Measurements from ENCODE around the gene TPK1.
"Not testable (repeated sequence)": the region's sequence is repeated elsewhere in the genome, so short reads cannot be mapped to it uniquely, and the experiment has no call there.

The TPK1 gene

GRCh38 chr7:144584726-144585125, 251.1 kb downstream of the TPK1 start:
- H3K4me3 ChIP-seq (ENCODE audit: low read depth, low read length): no peak overlapping the region
- no peak for TF ChIP-seq CTCF (IDR thresholded peaks at IDR 0.05; ENCODE audit: borderline replicate concordance, insufficient read depth, low read depth, low read length)

GRCh38 chr7:144579687-144580086, 256.2 kb downstream of the TPK1 start:
- TF ChIP-seq CTCF (IDR thresholded peaks at IDR 0.05; ENCODE audit: borderline replicate concordance, insufficient read depth, low read depth, low read length): no peak
- no peak overlapping the region for H3K4me3 ChIP-seq (ENCODE audit: low read depth, low read length)

- no peak for TF ChIP-seq CTCF (IDR thresholded peaks at IDR 0.05; ENCODE audit: borderline replicate concordance, insufficient read depth, low read depth, low read length)
- H3K4me3 ChIP-seq (ENCODE audit: low read depth, low read length): no peak overlapping the region
These were observed 260.4 kb downstream of the TPK1 start for GRCh38 chr7:144575456-144575855.

GRCh38 chr7:144574753-144575152, 261.1 kb downstream of the TPK1 start:
- not testable (repeated sequence) for H3K4me3 ChIP-seq (ENCODE audit: low read depth, low read length)

GRCh38 chr7:144568233-144568632, 267.6 kb downstream of the TPK1 start:
- no peak for TF ChIP-seq CTCF (IDR thresholded peaks at IDR 0.05; ENCODE audit: borderline replicate concordance, insufficient read depth, low read depth, low read length)
- no peak overlapping the region for H3K4me3 ChIP-seq (ENCODE audit: low read depth, low read length)

GRCh38 chr7:144565586-144565985, 270.3 kb downstream of the TPK1 start:
- TF ChIP-seq CTCF (IDR thresholded peaks at IDR 0.05; ENCODE audit: borderline replicate concordance, insufficient read depth, low read depth, low read length): no peak
- H3K4me3 ChIP-seq (ENCODE audit: low read depth, low read length): no peak overlapping the region

GRCh38 chr7:144549861-144550260, 286.0 kb downstream of the TPK1 start:
- TF ChIP-seq CTCF (IDR thresholded peaks at IDR 0.05; ENCODE audit: borderline replicate concordance, insufficient read depth, low read depth, low read length): no peak
- H3K4me3 ChIP-seq (ENCODE audit: low read depth, low read length): no peak overlapping the region

- no peak for TF ChIP-seq CTCF (IDR thresholded peaks at IDR 0.05; ENCODE audit: borderline replicate concordance, insufficient read depth, low read depth, low read length)
These were observed 287.3 kb downstream of the TPK1 start for GRCh38 chr7:144548556-144548955.

More at GRCh38 chr7:144548556-144548955, 287.3 kb downstream of the TPK1 start:
- no peak overlapping the region for H3K4me3 ChIP-seq (ENCODE audit: low read depth, low read length)

Data from GM12875 (cell line).